ENCODE measurements around the gene XCR1.
"Not testable (repeated sequence)": the region's sequence is repeated elsewhere in the genome, so short reads cannot be mapped to it uniquely, and the experiment has no call there.

XCR1 gene

DNA sequence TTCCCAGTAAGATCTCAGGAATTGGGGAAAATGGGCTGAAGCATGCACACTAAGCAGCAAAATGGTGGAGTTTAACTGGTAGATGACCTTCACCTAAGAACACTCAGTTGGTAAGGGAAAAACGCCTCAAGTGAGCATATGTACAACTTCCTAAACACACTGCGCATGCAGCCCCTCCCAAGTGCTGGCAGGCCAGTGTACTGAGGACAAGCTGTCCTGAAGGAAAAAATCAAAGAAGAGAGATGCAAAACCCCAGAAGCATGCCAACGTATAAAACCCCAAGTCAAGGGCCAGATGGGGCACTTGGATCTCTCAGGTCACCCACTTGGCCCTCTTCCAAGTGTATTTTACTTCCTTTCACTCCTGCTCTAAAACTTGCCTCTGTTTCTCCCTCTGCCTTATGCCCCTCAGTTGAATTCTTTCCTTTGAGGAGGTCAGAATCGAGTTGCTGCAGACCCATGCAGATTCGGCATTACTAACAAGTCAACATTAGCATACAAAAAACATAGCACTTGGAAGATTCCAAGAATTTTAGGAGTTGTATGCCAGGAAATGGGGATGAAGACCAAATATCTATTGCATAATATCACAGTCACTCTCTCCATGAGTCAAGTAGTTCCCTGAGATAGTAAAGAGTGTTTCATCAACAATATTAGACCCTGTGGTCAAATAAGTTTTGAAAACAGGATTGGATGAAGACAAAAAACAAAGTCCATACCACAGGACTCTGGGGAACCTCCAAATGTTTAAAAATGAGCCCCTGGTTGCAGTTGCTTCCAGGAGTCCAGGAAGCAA lies 20.8 kb downstream of the XCR1 start:
- no peak for DNase-seq (ENCODE audit: low spot score)

DNA sequence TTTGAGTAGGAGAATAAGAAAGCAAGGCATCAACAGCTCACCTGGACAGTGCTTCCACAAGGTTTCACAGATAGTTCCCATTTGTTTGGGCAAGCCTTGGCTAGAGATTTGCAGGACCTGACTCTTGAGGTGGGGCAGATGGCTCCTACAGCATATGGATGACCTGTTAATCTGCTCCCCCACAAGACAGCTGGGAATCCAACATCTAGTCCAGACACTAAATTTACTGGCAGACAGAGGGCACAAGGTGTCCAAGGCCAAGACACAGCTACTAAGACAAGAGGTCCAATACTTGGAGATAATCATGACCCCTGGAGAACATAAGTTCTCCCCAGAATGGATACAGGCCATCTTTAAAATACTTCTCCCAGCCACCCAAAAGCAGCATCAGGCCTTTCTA lies 23.6 kb downstream of the XCR1 start:
- not testable (repeated sequence) for DNase-seq (ENCODE audit: low spot score)

DNA sequence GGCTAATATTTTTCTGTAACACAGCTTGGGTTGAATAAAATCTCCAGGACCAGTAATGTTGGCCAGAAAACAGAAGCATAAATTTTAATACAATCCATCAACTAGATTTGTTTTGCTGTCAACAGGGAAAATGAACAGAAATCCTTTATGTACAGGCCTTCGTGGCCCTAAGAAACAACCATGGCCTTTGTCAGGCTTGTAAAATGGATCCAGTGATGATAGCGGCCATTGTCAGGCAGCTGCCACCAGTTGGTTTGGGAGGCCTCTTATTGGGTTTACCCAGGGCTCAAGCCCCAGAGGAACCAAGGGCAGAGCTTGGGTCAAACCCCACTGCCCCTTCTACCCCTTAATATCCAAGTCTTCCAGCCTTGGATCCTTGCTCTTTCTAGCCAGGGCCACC lies 26.1 kb downstream of the XCR1 start:
- no peak for DNase-seq (ENCODE audit: low spot score)

DNA sequence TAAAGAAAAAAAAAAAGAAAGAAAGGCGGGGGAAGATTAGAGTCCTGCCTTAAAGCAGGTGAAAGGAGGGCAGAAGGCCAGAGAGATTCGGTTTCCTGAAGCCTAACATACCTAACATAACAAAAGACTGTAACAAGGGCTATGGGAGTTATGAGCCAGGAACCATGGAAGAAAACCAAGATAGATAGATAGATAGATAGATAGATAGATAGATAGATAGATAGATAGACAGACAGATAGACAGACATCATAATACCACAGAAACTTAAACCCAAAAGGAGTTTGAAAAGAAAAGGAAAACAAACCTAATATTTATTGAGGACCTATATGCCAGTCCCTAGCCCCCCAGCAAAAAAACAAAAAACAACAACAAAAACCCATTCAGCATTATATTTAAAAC lies 29.3 kb downstream of the XCR1 start:
- DNase-seq (ENCODE audit: low spot score), result no peak

DNA sequence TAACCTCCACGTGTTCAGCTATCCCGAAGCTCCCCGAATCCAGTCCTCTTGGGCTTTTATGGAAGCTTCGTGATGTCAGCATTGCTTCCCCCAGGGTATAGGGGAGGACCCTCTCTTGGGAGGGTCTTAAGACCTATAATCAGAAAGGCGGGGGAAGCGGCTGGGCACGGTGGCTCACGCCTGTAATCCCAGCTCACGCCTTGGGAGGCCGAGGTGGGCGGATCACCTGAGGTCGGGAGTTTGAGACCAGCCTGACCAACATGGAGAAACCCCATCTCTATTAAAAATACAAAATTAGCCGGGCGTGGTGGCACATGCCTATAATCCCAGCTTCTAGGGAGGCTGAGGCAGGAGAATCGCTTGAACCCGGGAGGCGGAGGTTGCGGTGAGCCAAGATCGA lies 29.8 kb downstream of the XCR1 start:
- not testable (repeated sequence) for DNase-seq (ENCODE audit: low spot score)

DNA sequence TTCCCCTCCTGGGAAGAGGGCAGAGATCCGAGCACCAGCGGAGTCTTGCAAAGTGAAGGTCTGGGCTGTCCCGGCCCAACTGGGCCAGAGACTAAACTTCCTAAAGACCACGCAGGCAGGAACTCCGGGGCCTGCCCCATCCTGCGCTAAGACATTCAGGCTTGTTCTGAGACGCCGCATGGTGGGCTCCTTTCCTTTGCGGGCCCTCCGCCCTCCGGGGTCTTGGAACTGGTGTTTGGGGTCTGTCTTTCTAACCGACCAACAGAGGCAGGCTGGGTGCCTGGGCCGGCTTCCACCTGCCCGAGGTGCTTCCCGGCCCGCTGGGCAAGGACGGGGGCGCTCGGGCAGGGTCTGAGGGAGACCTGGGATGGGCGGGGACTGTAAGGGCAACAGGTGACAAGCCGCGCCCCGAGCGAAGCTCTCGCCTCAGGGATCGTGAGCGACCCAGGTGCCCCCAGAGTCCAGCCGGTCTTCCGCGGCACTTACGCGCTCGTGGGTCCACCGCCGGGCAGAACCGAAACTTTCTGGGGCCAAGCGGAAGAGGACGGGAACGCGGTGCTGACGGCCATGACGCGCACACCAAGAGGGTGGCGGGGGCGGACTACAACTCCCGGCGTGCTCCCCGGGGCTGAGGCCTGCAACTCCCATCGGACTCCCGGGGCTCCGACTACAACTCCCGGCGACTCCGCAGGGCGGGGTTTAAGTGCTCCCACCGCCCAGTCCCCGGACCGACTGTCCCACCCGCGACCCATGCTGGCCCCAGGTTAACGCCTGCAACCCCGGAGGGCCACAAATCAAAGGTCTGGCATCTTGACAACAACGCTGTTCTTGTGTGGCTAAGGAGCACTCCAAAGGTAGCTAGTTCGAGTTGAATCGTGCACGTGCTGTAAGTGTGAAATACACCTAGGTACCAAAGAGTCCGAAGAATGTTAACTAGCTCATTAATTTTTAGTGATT lies 31.8 kb downstream of the XCR1 start, which contains the start of gene FYCO1:
Gene FYCO1, minus strand, starts transcription at position 589 of the 957 bp plus-strand sequence. CDS start 10,914 bp downstream, outside the sequence.
- DNase-seq (ENCODE audit: low spot score), result peak; percentile 98

DNA sequence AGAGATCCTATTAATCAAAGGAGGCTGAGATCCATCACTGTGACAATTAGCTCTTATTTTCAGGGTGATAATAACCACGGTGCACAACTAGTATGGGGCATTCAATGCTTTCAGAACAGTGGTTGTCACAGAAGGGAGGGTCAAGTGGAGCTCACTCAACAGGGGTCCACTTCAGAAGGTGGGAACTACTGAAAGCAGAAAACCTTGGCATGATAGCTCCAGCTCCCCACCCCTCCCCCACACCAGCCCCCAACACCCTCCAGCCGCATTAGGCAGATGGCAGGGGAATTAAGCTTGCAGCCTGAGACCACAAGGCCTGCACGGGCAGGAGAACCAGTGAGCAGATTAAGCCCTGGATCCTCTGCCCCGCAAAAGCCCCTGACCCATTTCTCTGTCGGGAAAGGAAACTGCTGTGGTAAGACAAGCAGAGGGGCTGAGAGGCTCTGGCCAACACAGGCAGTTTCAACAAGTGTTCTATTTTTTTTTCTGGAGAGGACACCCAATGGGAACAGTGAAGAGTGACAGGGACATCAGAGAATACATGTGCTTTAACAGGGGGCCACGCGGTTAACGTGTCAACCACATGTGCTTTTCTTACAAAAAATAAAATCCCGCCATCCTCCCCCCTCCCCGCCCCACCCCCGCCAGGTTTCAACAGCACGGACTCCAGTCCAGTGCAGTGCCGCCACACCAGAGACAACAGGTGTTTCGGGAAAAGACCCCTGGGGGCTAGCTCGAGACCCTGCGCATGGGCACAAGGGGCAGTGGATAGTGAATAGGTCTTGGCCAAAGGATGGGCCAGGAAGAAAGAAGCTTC lies 32.7 kb downstream of the XCR1 start:
- peak; percentile 85 for DNase-seq (ENCODE audit: low spot score)

DNA sequence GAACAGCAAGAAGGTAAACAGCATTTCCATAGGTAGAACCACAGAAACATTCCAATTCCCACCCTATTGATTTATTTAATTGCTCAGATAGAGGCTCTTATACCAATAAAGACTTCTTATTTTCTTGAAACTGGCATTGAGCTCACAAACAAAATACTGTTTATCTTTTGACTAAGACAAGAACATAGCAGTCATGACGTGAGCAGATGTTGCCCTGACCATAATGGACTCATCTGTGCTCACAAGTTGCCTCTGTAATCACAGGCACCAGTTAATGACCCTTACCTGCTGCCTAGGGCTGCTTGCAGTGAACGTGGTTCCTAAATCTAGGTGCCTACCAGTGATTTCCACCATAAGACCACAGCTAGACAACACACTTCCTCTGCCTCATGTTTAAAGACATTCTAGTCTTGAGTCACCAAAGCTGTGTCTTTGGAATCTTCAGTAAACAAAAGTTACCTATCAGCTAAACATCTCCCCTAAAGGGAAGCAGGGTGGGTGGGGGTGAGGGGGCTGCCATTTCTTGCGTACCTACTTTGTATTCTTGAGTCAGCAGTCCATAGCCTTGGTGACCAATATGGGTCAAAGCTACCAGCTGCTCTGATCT lies 33.8 kb downstream of the XCR1 start:
- no peak for DNase-seq (ENCODE audit: low spot score)

DNA sequence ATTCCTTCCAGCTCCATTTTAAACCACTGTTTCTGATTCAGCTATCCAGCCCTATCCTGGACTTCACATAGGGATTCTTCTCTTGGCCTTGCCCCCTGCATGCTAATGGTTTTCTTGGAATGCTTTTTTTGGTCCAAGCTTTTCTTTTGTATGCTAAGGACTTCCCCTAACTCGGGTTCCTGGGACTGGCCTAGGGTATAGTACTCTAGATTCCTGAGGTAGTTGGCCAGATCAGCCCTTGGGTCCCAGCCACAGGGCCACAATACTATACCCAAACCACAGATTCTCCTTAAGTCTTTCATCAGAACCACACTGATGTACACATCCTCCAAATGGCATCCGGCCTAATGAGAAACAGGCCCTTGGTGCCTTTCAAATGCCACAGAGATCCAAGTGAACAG lies 34.5 kb downstream of the XCR1 start:
- no peak for DNase-seq (ENCODE audit: low spot score)

DNA sequence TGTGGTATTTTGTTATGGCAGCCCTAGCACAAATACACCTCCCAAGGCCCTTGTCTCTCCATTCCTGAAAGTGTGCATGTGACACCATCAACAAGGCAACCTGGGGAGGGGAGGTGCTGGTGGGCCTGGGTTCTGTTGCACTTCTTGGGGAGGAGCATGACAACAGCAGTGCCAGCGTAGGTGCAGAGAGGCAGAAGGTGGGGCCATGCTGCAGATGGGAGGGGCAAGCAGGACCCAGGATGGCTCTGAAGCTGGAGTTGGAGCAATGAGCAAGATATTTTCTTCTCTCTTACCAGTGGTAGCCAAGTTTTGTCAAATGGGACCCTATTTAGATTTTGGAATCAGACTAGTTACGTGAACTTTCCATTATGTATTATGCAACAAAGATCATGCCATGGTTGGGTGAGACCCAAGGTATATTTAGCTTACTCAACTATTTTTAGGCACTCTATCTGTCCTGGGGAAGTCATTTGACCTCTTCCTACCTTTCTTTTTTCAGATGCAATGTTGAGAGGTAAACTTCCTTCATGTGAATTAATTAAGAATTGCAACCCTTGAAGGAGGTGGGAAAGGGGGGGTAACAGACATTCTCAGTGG lies 35.1 kb downstream of the XCR1 start:
- DNase-seq (ENCODE audit: low spot score), result no peak

DNA sequence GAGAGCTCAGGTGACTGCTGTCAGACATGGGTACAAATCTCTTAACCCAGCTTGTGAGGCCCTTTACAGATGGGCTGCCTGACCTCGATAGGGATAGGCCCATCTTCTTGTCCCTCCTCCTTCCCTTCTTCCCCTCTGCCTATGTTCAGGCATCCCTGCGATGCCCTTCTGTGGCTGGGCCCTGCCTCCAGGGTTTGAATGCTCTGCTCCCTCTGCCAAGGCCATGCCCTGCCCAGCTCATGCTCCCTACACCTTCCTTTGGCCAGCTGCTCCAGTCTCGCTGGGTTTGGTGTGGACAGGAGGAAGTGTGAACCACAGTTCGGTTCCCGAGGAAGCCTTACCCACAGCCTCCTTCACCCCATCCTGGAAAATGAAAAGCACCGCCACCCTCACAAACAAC lies 35.9 kb downstream of the XCR1 start:
- no peak for DNase-seq (ENCODE audit: low spot score)

DNA sequence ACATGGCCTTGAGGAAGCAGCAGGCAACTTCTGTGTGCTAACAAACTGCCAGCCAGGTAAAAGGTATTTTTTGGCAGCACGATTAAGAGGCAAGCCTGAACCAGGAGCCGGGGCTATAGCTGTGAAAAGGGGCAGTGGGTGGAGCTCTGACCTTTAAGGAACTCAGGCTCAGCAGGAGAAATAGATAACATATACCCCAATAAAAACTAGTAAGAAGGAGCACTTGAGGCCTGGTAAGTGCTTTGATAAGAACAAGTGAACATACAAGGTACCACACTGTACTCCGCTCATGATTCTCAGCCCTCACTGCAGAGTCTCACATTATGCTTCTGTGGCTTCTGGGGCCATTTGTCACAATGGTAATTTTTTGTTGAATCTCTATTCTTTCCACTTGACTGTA lies 37.1 kb downstream of the XCR1 start:
- DNase-seq (ENCODE audit: low spot score), result no peak

DNA sequence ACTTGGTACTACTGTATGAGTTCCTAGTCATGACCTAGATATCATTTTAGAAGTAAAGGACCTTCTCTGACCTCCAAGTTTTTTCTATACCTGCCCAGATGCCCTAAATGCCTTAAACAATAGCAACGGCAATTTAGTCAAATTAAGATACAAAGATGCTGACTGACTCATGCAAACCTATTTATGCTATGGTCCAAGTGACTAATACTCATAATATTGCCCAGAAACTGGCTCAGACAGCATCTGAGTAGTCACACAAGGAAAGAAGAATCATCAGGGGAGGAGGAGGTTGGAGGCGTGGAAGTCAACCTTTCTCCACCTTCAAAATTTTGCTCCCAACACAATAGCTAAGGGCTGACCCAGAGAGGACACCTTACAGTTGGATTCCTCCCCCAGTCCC lies 38.5 kb downstream of the XCR1 start:
- DNase-seq (ENCODE audit: low spot score), result no peak

DNA sequence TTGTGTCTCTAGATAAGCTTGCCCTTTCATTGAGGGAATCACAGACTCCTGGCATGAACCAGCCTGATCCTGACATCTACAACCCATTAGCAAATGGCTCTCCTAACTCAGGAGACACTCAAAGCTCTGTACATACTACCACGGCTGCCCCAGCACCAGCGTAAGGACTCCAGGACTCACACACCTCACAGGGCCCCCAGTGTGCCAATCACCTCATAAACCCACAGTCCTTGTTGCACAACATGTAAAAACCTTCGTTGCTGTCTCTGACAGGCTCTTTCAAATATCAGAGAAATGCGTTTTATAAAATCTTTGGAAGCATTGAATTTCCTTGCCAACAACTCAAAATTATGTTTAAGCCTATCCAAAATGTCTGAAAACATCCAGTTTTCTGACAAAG lies 38.9 kb downstream of the XCR1 start:
- DNase-seq (ENCODE audit: low spot score), result no peak

DNA sequence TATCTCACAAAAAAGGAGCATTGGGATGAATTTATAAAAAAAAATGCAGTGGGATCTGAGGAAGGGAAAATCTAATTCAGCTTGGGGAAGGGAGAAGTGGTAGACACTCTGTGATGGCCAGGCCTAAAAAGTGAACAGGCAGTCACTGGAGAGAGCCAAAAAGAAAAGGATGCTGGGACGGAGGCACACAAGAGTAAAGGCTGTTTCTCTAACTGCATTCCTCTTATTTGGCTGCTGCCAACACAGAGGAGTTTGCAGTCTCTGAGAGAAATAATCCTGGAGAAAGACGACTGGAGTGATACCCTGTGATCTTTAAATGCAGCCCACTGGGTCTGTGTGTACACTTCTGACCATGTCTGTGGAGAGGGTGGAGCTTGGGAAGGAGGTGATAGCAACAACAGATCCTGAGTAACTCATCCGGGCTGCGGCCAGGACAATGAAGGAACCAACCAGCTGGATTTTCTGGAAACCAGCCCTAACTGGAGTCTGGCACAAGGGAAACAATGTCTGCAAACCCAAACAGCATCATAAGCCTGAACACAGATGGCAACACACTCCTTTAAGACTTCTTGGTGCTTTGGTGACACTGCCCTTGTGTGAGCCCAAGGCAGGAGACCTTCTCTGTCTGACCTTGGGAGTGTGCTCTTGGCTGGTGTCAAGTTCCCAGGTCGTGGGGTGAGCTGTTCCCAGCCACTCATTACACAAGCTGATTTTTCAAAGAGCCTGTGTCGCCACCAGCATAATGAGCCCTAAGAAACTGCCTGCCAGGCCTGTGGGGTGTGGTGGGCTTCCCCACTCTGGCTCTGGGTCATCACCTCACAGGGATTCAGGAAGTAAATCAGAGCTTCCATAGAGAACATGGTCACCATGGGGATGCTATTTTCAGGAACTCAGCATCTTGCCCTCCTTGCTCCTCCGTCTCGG lies 39.7 kb downstream of the XCR1 start:
- no peak for DNase-seq (ENCODE audit: low spot score)

DNA sequence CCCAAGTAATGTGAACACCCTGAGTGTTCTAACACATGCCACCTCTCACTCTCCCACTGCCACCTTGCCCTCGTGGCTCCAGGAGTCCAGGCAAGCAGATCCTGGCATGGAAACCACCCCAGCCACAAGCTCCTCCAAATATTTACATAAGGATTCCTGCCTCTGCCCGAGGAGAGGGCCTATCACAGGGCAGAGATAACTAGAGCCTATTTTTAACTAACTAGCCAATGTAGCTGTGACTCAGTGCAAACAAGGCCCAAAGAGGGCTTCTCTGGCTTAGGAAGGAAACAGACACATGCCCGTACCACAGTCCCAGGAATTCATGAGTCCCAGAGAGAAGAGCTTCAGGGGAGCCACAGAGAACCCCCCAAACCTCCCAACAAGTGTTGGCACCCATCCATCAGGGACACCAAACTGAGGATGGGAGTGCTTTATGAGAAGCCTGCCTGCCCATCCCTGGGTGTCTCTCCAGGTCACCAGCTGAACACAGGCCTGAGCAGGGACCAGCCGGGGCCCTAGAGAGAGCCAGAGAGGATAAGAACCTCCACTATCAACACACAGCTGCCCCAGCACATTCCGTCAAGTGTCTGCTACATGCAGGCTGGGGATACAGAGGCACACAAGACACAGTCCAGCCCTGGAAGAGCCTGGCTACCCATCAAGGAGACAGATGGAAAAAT lies 40.8 kb downstream of the XCR1 start:
- DNase-seq (ENCODE audit: low spot score), result no peak

DNA sequence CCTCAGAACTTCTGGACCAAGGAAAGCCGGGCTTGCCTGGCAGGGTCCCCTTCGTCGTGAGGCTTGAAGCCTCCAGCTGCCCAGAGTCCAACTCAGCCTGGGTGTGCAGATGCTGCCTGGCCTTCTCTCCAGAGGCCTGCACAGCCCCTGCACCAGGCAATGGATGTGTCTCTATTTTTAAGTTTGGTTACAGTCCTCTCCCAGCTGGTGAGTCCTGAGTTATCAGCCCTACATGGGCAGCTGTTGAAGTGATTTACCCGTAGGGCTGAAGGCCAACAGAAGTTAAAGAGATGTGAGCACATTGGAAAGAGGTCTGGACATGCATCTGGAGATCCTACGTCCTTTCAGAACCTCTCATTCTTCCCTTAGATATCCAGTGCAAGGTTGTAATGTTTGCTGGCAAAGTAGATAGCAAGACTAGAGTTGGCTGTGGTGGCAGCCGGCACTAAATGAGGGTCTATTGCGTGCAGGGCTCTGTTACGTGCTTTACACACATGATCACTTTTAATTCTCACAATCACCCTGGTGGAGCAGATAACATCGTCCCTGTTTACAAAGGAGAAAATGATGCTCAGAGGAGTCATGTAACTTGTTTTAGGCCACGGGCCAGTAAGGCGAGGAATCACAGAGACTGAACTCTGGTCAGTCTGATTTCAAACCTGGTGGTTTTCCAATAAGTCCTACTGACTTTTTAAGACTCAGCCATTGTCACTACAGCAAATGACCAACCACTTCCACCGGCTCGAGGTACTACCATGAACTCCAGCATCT lies 41.6 kb downstream of the XCR1 start:
- no peak for DNase-seq (ENCODE audit: low spot score)

DNA sequence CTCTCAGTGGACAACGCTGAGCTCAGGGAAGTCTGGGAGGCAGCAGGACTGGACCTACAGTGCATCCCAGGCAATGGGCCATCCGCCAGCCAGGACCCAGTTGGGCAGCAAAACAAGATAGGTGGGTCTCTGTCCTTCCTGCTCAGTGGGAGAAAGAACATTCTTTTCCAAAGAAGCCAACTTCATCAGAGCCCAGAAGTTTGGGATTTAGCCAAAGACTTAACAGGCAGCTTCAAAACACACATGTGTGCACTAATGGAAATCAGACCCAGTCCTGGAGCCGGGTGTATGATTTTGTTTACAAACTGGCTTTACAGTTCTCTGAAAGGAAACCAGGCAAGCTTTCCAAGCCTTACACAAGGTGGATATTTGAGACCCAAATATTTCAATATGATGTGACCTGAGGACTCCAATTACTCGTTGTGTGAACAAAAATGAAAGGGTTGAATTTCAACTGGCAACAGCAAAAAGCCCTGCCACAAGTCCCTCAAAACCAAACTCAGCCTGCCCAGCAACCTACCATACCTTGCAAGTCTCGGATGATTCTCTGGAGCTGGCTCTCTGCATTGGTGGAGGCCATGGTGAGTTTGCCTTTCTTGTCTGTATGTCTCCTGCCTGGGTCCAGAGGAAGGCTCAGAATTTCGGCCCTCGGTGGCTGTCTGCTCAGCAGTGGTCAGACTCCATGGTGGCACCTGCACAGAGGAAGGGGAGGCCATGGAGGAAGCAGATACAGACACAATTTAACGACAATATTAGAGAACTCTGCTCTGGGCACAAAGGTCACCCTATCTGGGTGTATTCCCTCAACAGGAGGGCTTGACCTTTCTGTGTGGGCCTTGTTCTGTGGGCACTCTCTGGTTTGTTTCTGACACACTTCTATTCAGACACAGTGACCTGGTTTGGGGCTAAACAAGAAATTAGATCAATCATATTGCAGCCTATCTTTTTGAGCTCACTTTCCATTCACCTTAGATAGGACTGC lies 42.7 kb downstream of the XCR1 start:
- DNase-seq (ENCODE audit: low spot score), result no peak

Measured in D341Med (cell line).